Measurements from ENCODE around the gene NRP2. TPM values are rescaled to one million over a fixed set of nuclear protein-coding genes. Genes with fewer than 3 reads are reported as not detected.

The NRP2 gene
- total and polyA plus RNA-seq, 2 of the 13 experiments (the other 11 are each of a cell fraction or from before 2014, with no cell fraction given), result 0.65 to 1.4 TPM

DNA sequence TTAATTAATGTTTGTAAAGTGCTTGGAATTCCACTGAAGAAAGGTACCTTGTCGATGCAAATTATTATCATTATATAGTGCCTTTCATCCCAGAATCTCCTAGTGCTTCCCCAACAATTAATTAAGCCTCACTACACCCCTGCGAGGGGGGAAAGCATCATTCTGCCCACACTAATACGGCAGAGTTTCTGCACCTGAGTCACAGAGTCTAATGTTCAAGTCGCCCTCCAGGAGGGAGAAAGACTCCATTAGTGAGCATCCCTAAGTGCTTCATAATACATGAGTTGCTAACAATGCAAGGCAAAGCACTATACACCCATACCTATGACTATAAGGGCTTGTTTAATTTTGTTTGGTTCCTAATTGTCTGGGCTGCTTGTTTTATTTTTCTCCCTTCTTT, 25.4 kb upstream of the NRP2 start (continued):
- TF ChIP-seq RFX5 (IDR thresholded peaks at IDR 0.05; ENCODE audit: low read depth, low read length) (no peak), MAF1 (CRISPR knock-in tag; IDR thresholded peaks at IDR 0.05; ENCODE audit: borderline replicate concordance) (no peak), ZBTB8A (CRISPR knock-in tag; IDR thresholded peaks at IDR 0.05; ENCODE audit: borderline replicate concordance, low read depth) (no peak), MYNN (CRISPR knock-in tag; IDR thresholded peaks at IDR 0.05; ENCODE audit: low read depth) (no peak), PRPF4 (IDR thresholded peaks at IDR 0.05; ENCODE audit: low read depth, low read length, poor library complexity, severe bottlenecking) (no peak), FOXP1 (IDR thresholded peaks at IDR 0.05) (no peak), FOXP1 (CRISPR knock-in tag; IDR thresholded peaks at IDR 0.05) (no peak), BRD4 (CRISPR knock-in tag; IDR thresholded peaks at IDR 0.05) (no peak), NFIC (IDR thresholded peaks at IDR 0.05; ENCODE audit: low read length) (no peak), ZKSCAN8 (CRISPR knock-in tag; IDR thresholded peaks at IDR 0.05; ENCODE audit: borderline replicate concordance) (no peak), ZFP41 (CRISPR knock-in tag; IDR thresholded peaks at IDR 0.05; ENCODE audit: borderline replicate concordance) (no peak), ZNF703 (CRISPR knock-in tag; IDR thresholded peaks at IDR 0.05; ENCODE audit: borderline replicate concordance) (no peak)

DNA sequence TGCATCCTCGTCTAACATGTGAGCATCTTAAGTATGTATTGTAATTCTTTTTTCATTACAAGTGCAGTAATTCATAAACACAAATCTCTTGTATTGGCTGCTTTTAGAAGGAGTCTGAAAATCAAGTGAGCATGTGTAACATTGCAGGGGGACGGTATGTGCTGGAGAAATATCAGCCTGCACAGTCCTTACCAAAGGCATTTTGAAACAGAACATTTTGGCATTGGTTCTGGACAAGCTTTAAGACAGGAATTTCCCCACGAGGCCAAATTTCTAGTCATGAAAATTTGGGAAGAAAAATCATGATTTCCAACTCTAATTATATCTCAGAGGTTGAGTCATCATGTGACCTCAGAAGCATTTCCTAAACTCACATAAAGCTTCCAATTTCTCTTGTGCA, 24.7 kb upstream of the NRP2 start:
- ChIA-PET POLR2A (no interaction called here), CTCF (ENCODE audit: low intra/inter-chr PET ratio, low total read pairs) (no interaction called here)
- TF ChIP-seq, protein P1, sequence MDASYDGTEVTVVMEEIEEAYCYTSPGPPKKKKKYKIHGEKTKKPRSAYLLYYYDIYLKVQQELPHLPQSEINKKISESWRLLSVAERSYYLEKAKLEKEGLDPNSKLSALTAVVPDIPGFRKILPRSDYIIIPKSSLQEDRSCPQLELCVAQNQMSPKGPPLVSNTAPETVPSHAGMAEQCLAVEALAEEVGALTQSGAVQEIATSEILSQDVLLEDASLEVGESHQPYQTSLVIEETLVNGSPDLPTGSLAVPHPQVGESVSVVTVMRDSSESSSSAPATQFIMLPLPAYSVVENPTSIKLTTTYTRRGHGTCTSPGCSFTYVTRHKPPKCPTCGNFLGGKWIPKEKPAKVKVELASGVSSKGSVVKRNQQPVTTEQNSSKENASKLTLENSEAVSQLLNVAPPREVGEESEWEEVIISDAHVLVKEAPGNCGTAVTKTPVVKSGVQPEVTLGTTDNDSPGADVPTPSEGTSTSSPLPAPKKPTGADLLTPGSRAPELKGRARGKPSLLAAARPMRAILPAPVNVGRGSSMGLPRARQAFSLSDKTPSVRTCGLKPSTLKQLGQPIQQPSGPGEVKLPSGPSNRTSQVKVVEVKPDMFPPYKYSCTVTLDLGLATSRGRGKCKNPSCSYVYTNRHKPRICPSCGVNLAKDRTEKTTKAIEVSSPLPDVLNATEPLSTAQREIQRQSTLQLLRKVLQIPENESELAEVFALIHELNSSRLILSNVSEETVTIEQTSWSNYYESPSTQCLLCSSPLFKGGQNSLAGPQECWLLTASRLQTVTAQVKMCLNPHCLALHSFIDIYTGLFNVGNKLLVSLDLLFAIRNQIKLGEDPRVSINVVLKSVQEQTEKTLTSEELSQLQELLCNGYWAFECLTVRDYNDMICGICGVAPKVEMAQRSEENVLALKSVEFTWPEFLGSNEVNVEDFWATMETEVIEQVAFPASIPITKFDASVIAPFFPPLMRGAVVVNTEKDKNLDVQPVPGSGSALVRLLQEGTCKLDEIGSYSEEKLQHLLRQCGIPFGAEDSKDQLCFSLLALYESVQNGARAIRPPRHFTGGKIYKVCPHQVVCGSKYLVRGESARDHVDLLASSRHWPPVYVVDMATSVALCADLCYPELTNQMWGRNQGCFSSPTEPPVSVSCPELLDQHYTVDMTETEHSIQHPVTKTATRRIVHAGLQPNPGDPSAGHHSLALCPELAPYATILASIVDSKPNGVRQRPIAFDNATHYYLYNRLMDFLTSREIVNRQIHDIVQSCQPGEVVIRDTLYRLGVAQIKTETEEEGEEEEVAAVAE (CRISPR knock-in tag; IDR thresholded peaks at IDR 0.05; ENCODE audit: borderline replicate concordance), result no peak
- no peak for TF ChIP-seq GPN1 (CRISPR knock-in tag; IDR thresholded peaks at IDR 0.05; ENCODE audit: borderline replicate concordance)
- TF ChIP-seq RFX5 (IDR thresholded peaks at IDR 0.05; ENCODE audit: low read depth, low read length), result no peak
- no peak for TF ChIP-seq KDM4B (CRISPR knock-in tag; IDR thresholded peaks at IDR 0.05)
- TF ChIP-seq MYC (CRISPR knock-in tag; IDR thresholded peaks at IDR 0.05; ENCODE audit: borderline replicate concordance), result no peak
- TF ChIP-seq CHD2 (IDR thresholded peaks at IDR 0.05; ENCODE audit: low read depth, low read length), result no peak
- TF ChIP-seq REL (CRISPR knock-in tag; conservative IDR thresholded peaks at IDR 0.05), result no peak
- no peak for TF ChIP-seq ZNF34 (CRISPR knock-in tag; IDR thresholded peaks at IDR 0.05; ENCODE audit: borderline replicate concordance)
- ATAC-seq (no peak), FAIRE-seq (no peak), DNase-seq (ENCODE audit: low spot score) (no peak)
- no peak overlapping the region for H3K9ac ChIP-seq (ENCODE audit: insufficient read depth, low read depth, low read length)
- in situ Hi-C loops (cut with HindIII; ENCODE audit: extremely low pct_ligation_motif_present, low pct_unique_long_range_greater_than_20kb) (no loop called here), intact Hi-C loops (cut with micrococcal nuclease; ENCODE audit: unreplicated experiment) (no loop called here)
- no peaks in the 10 kb centered on the region for H3K36me3 ChIP-seq (replicated peaks in 1 of 2; ENCODE audit: control insufficient read depth in 1 of 2, insufficient read depth in 2 of 2, low read length in 2 of 2)
- H3K4me3 ChIP-seq (replicated peaks in 1 of 3; ENCODE audit: insufficient read depth in 1 of 3, low read depth in 2 of 3, low read length in 3 of 3), result no peak overlapping the region
- no peaks in the 10 kb centered on the region for H3K27me3 ChIP-seq (ENCODE audit: control insufficient read depth in 1 of 2, insufficient read depth in 2 of 2, low read length in 2 of 2)
- no peaks in the 10 kb centered on the region for H3K79me2 ChIP-seq (ENCODE audit: insufficient read depth, low read length)
- WGBS (ENCODE audit: low lambda C conversion rate), result 8% methylated on average over 3 of the region's 3 CpGs
- BruUV-seq (replicated peaks), result no TSS peak
- no peak overlapping the region for H3K4me2 ChIP-seq (ENCODE audit: low read depth, low read length)
- no peaks in the 10 kb centered on the region for H4K20me1 ChIP-seq (ENCODE audit: insufficient read depth, low read length)
- no peak overlapping the region for H2AFZ ChIP-seq (ENCODE audit: low read length)
- no peaks in the 10 kb centered on the region for H3K9me3 ChIP-seq (ENCODE audit: low read length)
- no peak overlapping the region for H3K27ac ChIP-seq (ENCODE audit: extremely low read length, insufficient read depth, low read length)
- no peaks in the 10 kb centered on the region for H3K4me1 ChIP-seq (ENCODE audit: insufficient read depth, low read length)
